ENCODE data around the gene KCNMA1.

KCNMA1 gene

DNA sequence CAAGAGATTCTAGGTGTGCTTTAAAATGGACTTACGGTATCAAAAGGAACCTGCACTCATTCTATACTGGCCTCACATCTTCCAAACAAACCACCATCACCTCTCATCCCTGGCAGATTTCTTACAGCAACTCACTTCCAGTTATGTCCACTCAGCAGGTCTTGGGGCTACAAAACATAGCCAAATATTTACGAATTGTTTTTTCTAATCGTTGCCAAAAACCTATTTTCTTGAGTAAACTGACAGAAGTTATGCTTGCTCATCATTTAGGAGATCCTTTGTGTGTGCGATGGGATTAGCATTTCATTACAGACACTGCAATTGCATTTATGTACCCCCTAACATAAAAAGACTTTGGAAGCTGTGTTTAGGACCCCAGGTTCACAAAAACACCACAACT lies 2.7 kb downstream of the KCNMA1 start:
- no peak for DNase-seq (ENCODE audit: low read depth)

DNA sequence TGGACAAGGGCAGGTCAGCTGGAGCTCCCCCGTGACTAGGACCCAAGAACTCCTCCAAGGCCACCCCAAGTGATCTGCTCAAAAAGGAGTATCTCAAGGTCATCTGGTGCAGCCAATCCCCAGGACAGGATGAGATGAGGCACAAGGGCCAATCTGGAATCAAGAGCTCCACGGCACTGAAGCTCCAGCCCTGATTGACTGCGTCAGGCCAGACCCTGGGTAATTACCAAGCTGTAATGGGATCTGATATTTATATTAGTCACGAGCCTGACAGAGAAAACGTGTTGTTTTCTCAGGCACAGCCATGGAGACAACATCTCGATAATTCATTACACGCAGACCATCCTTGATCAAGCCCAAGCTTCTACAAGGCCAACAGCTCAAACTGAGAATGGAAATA lies 4.2 kb downstream of the KCNMA1 start:
- DNase-seq (ENCODE audit: low read depth) = no peak

DNA sequence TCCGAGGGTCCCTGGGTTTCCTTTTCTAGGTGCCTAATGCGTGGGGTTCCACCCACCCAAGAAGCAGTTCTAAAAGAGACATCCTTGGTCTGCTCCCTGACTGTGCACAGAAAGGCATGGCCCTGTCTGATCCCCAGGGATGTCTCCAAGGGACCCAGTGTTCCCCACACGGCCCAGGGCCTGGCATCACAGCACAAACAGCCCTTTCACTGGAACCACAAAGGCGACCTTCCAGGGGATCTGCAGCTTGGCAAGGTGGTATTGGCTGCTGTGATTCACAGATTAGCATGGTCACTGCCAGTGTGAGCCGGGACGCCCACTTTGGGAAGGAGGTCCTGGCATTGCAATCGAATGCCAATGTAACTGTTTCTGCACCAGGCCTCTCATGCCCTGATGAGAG lies 6.4 kb downstream of the KCNMA1 start:
- no peak for DNase-seq (ENCODE audit: low read depth)

DNA sequence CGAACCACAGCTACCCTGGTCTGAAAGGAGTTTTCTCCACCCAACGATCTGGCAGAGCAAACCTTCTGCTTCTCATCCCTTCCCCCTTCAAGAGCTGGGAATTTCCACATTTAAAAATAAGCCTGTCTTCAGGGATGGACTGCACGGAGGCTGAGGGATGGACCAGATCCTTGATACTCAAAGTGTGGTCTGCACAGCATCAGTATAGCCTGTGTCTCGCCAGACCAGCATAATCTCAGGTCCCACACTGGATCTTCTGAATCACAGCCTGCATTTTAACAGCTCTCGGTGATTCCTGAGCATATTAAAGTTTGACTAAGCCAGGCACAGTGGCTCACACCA lies 7.1 kb downstream of the KCNMA1 start:
- no peak for DNase-seq (ENCODE audit: low read depth)

DNA sequence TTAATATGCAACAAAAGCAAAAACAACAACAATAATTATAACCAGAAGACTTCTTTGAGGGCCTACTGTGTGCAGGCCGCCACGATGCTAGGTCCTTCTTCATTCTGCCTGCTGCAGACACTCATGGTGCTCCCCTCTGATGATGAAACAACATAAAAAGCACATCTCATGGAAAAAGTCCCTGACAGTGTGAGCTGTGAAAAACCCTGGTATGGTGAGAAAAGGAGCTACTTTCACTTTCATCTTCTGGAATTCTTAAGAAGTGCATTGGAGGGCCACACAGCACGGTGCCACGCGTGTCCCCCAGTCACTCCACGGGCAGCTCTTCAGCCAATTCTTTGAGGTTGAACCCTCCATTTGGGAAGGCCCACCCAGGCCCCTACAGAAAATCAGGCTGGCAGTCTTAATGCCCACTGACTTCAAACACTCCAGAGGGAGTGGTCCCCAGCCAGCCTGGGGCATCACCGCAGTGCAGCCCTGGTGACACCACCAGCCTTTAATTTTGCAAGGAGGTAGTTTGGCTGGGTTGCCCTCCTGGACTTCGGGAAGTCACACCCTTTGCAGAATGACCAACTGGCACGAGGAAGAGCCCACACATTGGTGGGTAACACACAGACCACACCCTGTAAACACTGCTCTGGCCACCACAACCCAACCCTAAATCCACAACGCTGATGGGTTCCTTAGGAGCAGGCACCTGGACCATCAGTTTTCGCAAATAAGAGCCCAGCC lies 7.7 kb downstream of the KCNMA1 start:
- peak; percentile 48 for DNase-seq (ENCODE audit: low read depth)

DNA sequence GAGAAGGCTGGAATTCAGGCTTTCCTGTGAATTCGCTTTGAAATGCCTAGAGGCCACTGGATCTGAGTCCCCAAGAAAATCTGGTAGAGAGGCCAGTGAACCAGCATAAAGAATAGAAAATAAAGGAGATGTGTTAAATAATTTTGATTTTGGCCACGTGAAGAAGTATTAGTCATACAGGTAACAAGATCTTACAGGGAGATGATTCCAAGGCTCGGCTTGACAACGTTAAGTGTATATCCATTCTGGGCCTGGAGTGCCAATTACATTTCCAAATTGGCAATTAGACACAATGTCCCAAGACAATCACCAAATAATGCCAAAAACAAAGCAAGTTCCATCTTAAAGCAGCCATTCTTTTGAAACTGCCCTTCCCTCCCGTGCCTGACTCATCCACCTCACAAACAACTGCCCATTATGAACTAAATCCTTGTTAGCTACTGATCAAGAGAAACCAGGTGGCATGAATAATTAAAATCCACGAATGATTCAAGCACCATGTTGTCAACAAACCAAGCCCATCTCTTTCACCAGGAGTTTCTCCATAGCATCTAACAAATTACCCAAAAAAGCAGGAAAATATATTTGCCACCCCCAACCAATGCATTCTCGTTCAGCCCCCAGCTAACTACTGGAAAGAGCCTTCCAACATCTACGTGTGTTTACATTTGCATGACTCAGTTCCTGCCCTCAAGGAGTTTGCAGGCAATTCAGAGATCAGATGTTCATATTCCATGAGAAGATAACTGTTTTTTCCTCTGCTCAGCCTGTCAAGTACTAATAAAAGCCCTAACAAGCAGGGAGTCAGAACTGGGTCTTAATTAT lies 8.5 kb downstream of the KCNMA1 start:
- peak; percentile 52 for DNase-seq (ENCODE audit: low read depth)

DNA sequence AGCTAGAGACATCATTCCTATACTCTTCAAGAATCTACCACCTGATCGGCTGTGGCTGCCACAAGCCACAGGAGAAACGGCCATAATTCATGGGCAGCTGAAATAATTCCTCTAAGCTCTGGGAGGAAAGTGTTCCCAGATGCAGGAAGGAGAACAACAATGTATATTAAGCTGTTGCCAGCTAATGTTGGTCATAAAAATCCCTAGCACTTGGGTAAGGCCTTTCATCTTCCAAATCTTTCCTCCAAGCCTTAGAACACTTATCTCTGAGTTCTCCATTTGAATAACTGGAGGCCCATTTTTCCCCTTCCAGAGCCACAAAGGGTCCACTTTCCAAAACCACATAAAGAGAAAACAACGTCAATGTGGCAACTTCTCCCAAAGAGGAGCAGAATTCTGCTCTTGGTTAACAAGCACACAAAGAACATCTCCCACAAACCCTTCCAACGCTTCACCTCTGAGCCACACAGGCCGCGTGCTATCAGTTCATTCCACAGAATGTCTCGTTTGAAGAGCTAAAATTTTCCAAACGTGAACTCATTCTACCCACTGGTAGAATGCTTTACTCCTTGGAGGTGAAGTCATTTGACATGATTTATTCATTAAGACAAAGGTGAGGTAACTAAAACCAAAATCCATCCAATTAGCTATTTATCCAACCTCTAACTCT lies 11.2 kb downstream of the KCNMA1 start:
- peak; percentile 98 for DNase-seq (ENCODE audit: low read depth)

DNA sequence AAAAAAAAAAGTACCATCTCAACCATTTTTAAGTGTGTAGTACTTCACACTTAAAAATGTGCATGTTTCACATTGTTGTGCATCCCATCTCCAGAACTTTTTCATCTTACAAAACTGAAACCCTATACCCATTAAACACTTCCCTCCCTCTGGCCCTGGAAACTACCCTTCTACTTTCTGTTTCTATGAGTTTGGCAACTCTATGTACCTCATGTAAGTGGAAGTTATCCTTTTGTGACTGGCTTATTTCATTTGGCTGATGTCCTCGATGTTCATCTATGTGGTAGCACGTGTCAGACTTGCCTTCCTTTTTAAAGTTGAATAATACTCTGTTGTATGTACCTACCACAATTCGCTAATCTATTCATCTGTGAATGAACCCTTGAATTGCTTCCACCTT lies 12.2 kb downstream of the KCNMA1 start:
- DNase-seq (ENCODE audit: low read depth) = no peak

DNA sequence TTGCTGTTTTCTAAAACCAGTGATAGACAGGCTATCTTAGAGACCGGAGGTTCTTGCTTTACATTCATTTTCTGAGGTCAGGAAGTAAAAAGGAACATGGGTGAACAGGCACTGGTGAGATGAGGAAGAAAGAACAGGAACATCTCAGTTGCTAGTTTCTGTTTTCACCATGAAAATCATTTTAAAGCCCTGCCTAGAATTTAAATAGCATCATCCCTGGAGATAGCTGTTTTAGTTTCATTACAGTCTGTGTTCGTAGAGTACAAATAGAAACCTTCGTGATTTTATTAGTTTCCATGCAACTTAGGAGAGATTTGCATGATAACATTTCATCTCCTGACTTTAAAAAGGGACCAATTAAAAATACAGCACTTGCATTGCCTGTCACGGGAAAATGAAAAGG lies 14.7 kb downstream of the KCNMA1 start:
- no peak for DNase-seq (ENCODE audit: low read depth)

DNA sequence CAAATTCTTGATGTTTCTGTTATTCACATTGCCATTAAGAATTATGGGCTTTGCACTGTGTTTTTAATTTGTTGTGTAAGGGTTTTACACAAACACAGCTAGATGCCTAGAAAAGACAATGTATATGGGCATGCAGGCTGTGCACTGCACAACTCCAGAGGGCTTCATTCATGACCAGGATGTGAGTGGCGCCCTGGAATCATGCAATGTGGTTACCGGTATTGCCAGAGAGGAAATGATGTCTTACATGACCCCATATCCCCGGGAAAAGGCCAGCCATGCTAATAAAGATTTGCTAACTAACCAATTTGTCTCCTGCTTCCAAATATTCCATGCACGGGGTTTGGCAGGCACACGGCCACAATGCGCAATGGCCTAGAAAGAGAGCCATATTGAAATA lies 16.9 kb downstream of the KCNMA1 start:
- no peak for DNase-seq (ENCODE audit: low read depth)

DNA sequence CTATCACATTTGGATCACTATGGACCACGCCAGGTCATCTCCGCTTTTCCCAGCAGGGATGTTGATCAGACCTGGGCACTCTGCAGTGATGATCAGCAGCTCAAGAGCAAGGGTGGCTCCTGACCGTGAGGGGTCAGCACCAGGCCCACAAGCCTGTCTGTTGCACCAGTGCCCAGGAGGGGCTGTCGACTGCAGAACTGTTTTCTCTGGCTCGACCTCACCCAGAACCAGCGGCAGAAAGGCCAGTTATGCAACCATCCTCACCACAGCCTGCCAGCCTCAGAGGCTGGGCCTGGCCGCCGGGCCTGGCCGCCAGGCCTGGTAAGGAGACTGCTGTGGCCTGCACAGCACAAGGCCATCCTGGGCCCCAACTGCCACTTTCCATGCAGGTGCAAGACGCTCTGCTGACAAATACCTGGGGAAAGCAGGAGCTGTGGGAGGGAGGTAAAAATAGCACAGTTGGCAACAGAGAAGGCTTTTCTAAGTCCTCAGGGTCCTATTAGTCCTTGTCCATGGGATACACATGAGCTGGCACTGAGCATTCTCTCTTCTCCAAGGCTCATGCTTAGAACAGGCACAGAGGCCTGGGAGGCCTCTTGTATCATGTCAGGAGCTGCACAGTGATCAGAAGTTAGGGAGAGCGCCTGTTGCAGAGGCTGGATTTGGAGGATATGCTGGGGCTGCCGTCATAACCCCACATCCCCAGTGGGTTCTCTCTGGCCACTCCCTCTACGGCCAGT lies 17.5 kb downstream of the KCNMA1 start:
- no peak for DNase-seq (ENCODE audit: low read depth)

DNA sequence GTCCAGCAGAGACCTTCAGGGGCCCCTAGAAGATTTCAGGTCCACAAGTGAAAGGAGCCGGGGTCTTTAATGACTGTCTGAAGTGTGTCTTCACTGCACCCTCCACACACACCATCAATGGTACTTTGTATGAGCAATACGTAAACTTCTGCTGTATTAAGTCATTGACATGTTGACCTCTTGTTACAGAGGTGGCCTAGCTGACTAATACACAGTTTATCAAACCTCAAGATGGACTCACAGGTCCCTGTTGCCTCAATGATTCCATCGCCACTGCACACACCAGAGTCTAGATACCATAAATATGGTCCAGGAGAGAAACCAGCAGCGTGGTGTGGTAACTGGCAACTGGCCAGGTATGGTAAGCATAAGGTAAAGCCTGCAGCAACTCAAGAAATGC lies 19.5 kb downstream of the KCNMA1 start:
- DNase-seq (ENCODE audit: low read depth) = no peak

DNA sequence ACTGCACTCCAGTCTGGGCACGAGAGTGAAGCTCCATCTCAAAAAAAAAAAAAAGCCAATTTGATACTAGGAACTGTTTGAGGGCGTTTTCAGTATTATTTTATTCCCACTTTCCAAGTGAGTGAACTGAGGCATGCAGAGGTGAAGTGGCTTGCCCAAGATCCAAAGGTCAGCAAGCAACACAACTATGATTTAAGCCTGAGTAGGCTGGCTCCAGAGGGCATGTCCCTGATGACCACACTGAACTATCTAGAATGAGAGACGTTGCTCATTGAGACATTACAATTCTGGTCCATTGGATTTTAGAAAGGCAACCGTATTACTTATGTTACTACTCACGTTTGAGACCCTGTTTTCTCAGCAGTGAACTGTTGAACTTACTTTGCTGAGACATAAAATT lies 20.8 kb downstream of the KCNMA1 start:
- no peak for DNase-seq (ENCODE audit: low read depth)

DNA sequence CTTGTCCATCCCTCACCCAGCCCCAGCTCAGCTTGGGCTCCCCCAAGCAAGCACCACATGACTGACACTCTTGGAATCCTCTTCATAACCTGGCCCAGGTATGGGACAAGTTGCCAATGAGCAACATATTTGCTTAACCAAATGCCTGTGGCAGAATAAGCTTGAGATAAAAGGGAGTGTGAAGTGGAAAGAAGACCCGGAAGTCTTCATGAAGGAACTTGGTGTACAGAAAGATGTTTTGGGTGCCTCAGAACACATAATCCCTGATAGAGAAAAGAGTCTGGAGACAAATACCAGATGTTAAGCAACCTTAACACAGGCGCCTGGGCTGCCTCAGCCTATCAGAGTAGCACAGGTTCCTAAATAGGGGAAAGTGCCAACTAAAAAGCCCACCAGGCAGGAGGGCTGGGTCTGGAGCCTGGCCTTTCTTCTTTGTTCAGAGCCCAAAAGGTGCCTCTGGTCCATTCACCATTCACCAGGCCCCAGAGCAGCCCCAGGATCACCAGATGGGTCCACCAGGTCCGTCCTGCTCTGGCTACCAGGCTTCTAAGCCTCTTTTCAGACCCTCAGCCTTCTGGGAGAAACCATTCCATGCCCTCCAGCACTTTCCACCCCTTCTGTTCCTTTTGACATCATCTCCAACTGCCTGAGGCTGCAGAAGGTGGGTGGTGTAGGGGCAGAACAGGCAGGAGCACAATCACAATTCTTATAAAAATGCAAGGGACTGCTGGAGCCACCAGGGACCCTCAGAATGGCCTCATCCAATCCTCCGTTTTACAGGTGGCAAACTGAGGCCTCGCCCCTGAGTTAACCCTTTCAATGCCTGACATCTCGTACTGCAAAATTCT lies 22.6 kb downstream of the KCNMA1 start:
- DNase-seq (ENCODE audit: low read depth) = peak; percentile 96

DNA sequence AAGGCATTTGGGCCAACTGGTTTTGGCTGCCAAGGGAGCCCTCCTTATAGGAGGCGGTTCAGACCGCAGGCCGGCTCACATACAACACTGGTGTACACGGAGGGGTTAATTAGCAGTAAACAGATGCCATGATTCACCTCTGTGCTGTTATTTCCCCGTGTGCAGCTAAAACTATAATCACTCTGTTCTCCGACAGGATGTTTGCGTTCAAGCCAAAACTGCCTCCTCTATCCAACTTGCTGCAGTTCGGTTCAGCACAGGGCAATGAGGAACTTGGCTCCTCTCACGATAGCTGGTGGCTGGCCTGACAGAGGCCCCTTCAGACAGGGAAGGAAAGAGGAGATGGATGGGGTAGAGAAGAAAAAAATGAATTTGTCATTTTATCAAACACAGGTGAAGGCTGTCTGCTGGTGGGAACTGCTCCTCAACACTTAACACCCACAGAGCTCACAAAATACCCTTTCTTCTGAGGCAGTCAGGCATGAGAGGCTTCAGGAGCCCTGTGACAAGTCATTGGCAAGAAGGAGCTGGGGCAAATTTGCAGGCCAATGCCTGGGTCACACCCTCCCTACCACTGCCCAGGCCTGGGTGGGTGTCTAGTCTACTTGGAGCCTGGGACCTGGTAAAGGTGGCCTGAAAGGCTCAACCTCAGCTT lies 24.0 kb downstream of the KCNMA1 start:
- peak; percentile 81 for DNase-seq (ENCODE audit: low read depth)

DNA sequence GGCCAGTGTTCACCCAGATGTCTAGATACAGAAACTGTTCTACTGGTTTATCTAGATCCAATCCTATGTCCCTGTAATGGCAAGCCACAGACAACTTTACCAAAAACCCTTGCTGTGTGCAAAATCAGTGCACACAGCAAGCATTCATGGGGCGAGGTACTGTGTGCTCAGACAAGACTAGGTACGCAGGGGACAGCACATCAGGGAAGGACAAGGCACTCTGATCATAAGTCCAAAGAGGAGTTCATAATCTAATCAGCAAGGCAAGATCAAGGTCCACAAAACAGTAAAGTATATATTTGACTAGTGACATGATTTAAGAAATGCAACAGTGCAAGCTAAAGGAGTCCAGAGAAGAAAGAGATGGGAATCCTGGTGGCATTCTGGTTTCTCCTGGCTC lies 25.9 kb downstream of the KCNMA1 start:
- DNase-seq (ENCODE audit: low read depth) = no peak

DNA sequence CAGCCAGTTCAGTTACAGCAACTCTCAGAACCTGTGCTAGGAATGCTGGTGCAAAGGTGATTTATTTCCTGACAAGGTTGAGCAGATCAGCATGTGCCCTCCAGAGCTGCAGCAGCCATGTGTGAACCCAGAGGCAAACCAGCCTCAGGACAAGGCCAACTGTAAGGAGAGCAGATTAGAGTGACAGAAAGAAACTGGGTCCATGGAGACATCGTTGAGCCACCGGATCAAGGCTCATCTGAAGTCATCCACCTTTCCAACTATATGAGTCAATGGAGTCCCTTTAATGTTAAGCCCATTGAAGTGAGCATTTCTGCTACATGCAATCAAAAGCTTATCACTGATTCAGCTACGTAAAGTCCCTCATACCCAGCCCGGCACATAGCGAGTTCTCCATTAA lies 26.4 kb downstream of the KCNMA1 start:
- no peak for DNase-seq (ENCODE audit: low read depth)

DNA sequence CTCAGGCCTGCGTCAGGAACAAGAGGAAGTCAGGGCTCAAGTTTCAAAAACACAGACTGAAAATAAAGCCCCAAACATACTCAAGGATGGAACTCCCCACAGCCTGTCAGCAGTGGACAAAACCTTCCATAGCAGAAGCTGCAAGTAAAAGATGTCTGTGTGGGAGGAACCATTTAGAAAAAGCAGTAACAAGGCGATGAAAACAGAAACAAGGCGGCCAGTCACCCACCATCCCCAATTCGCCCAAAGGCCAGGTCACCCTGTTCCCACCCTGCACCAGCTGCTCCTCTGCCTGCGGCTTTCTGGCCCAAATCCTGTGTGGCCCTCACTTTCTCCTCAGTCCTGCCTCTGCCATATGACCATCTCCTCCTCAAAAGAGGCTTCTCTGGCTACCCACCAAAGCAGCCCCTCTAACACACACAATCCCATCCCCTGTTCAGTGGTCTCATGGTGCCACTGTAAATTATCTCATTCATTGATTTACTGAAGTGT lies 27.8 kb downstream of the KCNMA1 start:
- peak; percentile 61 for DNase-seq (ENCODE audit: low read depth)

DNA sequence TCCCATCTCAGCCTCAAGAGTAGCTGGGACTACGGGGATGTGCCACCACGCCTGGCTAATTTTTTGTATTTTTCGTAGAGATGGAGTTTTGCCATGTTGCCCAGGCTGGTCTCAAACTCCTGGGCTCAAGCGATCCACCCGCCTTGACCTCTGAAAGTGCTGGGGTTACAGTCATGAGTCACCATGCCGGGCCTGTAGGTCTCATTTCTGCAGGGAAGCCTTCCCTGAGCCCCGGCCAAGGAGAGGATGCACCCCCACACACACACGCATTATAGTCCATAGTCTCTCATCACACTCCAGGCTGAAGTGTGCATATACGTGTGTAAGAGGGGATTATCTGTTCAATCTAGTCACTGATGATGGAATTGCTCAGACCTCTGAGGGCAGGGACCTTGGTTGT lies 29.3 kb downstream of the KCNMA1 start:
- DNase-seq (ENCODE audit: low read depth) = no peak

DNA sequence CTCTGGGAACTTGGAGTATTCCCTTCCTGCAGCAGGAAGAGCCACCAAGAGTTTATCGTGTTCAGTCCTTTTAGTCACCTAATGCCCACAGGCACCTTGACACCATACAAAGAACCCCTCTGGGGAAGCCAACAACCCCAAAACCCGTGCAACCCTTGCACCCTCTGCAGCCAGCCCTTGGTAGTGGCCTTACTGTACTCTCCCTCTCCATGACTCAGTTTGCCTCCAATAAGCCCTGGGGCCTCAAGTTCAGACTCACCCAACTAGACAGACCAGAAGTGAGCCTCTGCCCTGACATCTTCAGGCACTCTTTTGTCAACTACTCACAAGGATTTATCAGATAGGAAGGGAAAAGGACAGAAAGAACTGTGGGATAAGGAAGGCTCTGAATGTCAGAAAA lies 30.9 kb downstream of the KCNMA1 start:
- DNase-seq (ENCODE audit: low read depth) = no peak

DNA sequence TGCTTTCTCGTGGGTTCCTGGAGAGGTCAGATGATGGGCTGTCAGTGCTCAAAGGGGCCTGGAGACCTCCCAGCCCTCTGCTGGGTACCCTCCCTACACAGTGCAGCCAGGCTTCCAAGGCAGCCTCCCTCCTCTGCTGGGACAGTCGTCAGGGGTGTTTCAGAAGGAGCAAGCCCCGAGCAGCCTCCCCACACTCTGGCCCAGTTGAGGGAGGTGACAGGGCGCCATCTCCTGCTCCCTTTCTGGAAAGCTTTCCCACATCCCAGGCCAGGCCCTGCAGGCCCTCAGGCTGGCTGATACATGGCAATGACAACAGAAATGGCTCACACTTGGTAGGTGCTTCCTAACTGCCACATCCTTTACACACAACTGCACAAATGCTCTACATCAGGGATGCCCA lies 32.1 kb downstream of the KCNMA1 start:
- no peak for DNase-seq (ENCODE audit: low read depth)
